HEK293 (cell line): ENCODE results near the gene GUCY2F.

Experiments used
- CTCF ChIA-PET: fragments of 350-600 bp; formaldehyde crosslinking; extraction: SDS; loops from one replicate; lab custom pipeline; 2021; ENCODE audit warnings: antibody characterized with exemption; lab: Yijun Ruan, JAX
- POLR2A ChIA-PET: fragments of 300-600 bp; formaldehyde crosslinking; extraction: SDS; loops from one replicate; lab custom pipeline; 2020; ENCODE audit warnings: antibody characterized with exemption, inconsistent platforms; lab: Yijun Ruan, JAX
- H3K27ac ChIP-seq: fragments of 200-500 bp; sonication (Bioruptor generic); 2 replicates; pipeline ENCODE4 v1.5.1; 2014; ENCODE audit warnings: low read depth, low read length, control low read depth, inconsistent platforms; ENCODE audit errors: extremely low read depth
- H3K36me3 ChIP-seq, 2 experiments: fragments of 200-500 bp in 1 of 2; sonication (Bioruptor generic) in 1 of 2; 1 replicate in 1 of 2; 2 replicates in 1 of 2; pipeline ENCODE4 v1.5.1; 2014 to 2017; ENCODE audit warnings: inconsistent platforms in 2 of 2, low read length in 2 of 2; ENCODE audit not compliant: control insufficient read depth in 2 of 2, insufficient read depth in 1 of 2
- H3K4me1 ChIP-seq: fragments of 200-500 bp; sonication (Bioruptor generic); 2 replicates; pipeline ENCODE4 v1.5.1; 2014; ENCODE audit warnings: mild to moderate bottlenecking, low read length, inconsistent platforms; ENCODE audit not compliant: control insufficient read depth, insufficient read depth
- H3K4me3 ChIP-seq: 2 replicates; pipeline ENCODE4 v1.5.1; 2011; ENCODE audit warnings: low read depth, mild to moderate bottlenecking, control low read depth, low read length, moderate library complexity
- H3K9me3 ChIP-seq: fragments of 200-500 bp; sonication (Bioruptor generic); 2 replicates; pipeline ENCODE4 v1.5.1; 2014; ENCODE audit warnings: low read depth, low read length, inconsistent platforms; ENCODE audit not compliant: control insufficient read depth, insufficient read depth
- AEBP2 ChIP-seq: fragments of 450-650 bp; formaldehyde crosslinking; IDR thresholded peaks from 2 replicates; pipeline ENCODE4 v1.5.1; 2016; ENCODE audit warnings: missing biosample characterization, missing genetic modification characterization, borderline replicate concordance
- HOXA7 ChIP-seq: sonication (generic); formaldehyde crosslinking; IDR thresholded peaks from 2 replicates; pipeline ENCODE4 v1.8.1; 2022; ENCODE audit warnings: missing genetic modification reagents, borderline replicate concordance
- KLF17 ChIP-seq: fragments of 450-650 bp; formaldehyde crosslinking; IDR thresholded peaks from 2 replicates; pipeline ENCODE4 v1.5.1; 2016; ENCODE audit warnings: missing biosample characterization, missing genetic modification characterization
- PATZ1 ChIP-seq: fragments of 450-650 bp; formaldehyde crosslinking; IDR thresholded peaks from 2 replicates; pipeline ENCODE4 v1.5.1; 2016; ENCODE audit warnings: missing biosample characterization, missing genetic modification characterization
- PRDM1 ChIP-seq: fragments of 450-650 bp; formaldehyde crosslinking; IDR thresholded peaks from 2 replicates; pipeline ENCODE4; 2016; ENCODE audit warnings: missing biosample characterization, missing genetic modification characterization
- PRDM4 ChIP-seq: fragments of 450-650 bp; formaldehyde crosslinking; IDR thresholded peaks from 2 replicates; pipeline ENCODE4 v1.5.1; 2017; ENCODE audit warnings: missing biosample characterization, missing genetic modification characterization
- RBAK ChIP-seq: fragments of 450-650 bp; formaldehyde crosslinking; IDR thresholded peaks from 2 replicates; pipeline ENCODE4 v1.5.1; 2016; ENCODE audit warnings: missing biosample characterization, missing genetic modification characterization
- ZBTB10 ChIP-seq: fragments of 450-650 bp; formaldehyde crosslinking; IDR thresholded peaks from 2 replicates; pipeline ENCODE4 v1.5.1; 2016; ENCODE audit warnings: missing biosample characterization, missing genetic modification characterization
- ZBTB48 ChIP-seq: fragments of 450-650 bp; formaldehyde crosslinking; IDR thresholded peaks from 2 replicates; pipeline ENCODE4 v1.5.1; 2016; ENCODE audit warnings: missing biosample characterization, missing genetic modification characterization
- ZNF140 ChIP-seq: fragments of 450-650 bp; formaldehyde crosslinking; IDR thresholded peaks from 2 replicates; pipeline ENCODE4 v1.5.1; 2016; ENCODE audit warnings: missing biosample characterization, missing genetic modification characterization
- ZNF148 ChIP-seq: fragments of 450-650 bp; formaldehyde crosslinking; IDR thresholded peaks from 2 replicates; pipeline ENCODE4 v1.5.0; 2017; ENCODE audit warnings: missing biosample characterization, missing genetic modification characterization, borderline replicate concordance
- ZNF274 ChIP-seq, 2 experiments: fragments of 200-500 bp in 1 of 2; fragments of 450-650 bp in 1 of 2; sonication (Bioruptor generic) in 1 of 2; formaldehyde crosslinking in 1 of 2; IDR thresholded peaks; 2 replicates each; pipeline versions ENCODE4 v1.5.1 to v1.6.1; 2014 to 2016; ENCODE audit warnings: borderline replicate concordance in 1 of 2, inconsistent platforms in 1 of 2, low read length in 1 of 2, missing biosample characterization in 1 of 2, missing genetic modification characterization in 1 of 2
- ZNF311 ChIP-seq: fragments of 450-650 bp; formaldehyde crosslinking; IDR thresholded peaks from 2 replicates; pipeline ENCODE4 v1.5.1; 2017; ENCODE audit warnings: missing biosample characterization, missing genetic modification characterization, borderline replicate concordance
- ZNF366 ChIP-seq: fragments of 450-650 bp; formaldehyde crosslinking; conservative IDR thresholded peaks from 2 replicates; pipeline ENCODE4 v1.5.1; 2016; ENCODE audit warnings: missing biosample characterization, missing genetic modification characterization
- ZNF433 ChIP-seq: fragments of 450-650 bp; formaldehyde crosslinking; IDR thresholded peaks from 2 replicates; pipeline ENCODE4 v1.5.1; 2016; ENCODE audit warnings: missing biosample characterization, missing genetic modification characterization, low read depth
- ZNF48 ChIP-seq: fragments of 450-650 bp; formaldehyde crosslinking; IDR thresholded peaks from 2 replicates; pipeline ENCODE4 v1.5.1; 2016; ENCODE audit warnings: missing biosample characterization, missing genetic modification characterization
- ZNF596 ChIP-seq: fragments of 450-650 bp; IDR thresholded peaks from 2 replicates; pipeline ENCODE4 v1.5.0; 2018; ENCODE audit warnings: missing biosample characterization, mild to moderate bottlenecking, missing genetic modification characterization, moderate library complexity
- ZNF658 ChIP-seq: fragments of 450-650 bp; formaldehyde crosslinking; IDR thresholded peaks from 2 replicates; pipeline ENCODE4; 2016; ENCODE audit warnings: missing biosample characterization, missing genetic modification characterization
- ZNF704 ChIP-seq: fragments of 450-650 bp; formaldehyde crosslinking; IDR thresholded peaks from 2 replicates; pipeline ENCODE4 v1.5.1; 2016; ENCODE audit warnings: missing biosample characterization, missing genetic modification characterization
- ZNF768 ChIP-seq: fragments of 450-650 bp; formaldehyde crosslinking; IDR thresholded peaks from 2 replicates; pipeline ENCODE4 v1.5.1; 2018; ENCODE audit warnings: missing biosample characterization, mild to moderate bottlenecking, missing genetic modification characterization

The GUCY2F gene

GRCh38 chrX:109374262-109374960 lies 107.5 kb downstream of the GUCY2F start (continued):
- TF ChIP-seq PATZ1 = no peak
- no peak for TF ChIP-seq ZNF768 (tag by site-specific recombination)
- TF ChIP-seq ZNF48 (tag by site-specific recombination) = no peak
- TF ChIP-seq ZNF274 (IDR thresholded peaks at IDR 0.05; ENCODE audit: low read length) = no peak
- TF ChIP-seq ZNF274 (tag by site-specific recombination; IDR thresholded peaks at IDR 0.05; ENCODE audit: borderline replicate concordance) = no peak
- TF ChIP-seq ZNF704 (tag by site-specific recombination) = no peak
- no peak for TF ChIP-seq ZNF366 (tag by site-specific recombination)

- Histone ChIP-seq H3K4me3 (no peak overlapping the region), H3K36me3 (no peaks in the 10 kb centered on the region), H3K27ac (no peak overlapping the region), H3K4me1 (no peaks in the 10 kb centered on the region), H3K9me3 (no peaks in the 10 kb centered on the region)
- ChIA-PET POLR2A (no interaction called here), CTCF (interaction anchor here (0.6 to 1.8 kb wide), 2 partner anchors 11 to 1137 kb away, joined by 3 to 9 read pairs; no protein-coding TSS in a partner anchor)
- TF ChIP-seq PRDM4 = no peak
- TF ChIP-seq KLF17 (tag by site-specific recombination) = no peak
- no peak for TF ChIP-seq RBAK (tag by site-specific recombination)
- TF ChIP-seq ZBTB10 = no peak
- no peak for TF ChIP-seq ZNF311 (tag by site-specific recombination)
- TF ChIP-seq AEBP2 (tag by site-specific recombination) = no peak
- TF ChIP-seq ZNF596 (tag by site-specific recombination) = no peak
- TF ChIP-seq ZNF148 (tag by site-specific recombination) = no peak
- TF ChIP-seq ZBTB48 (tag by site-specific recombination) = no peak
- no peak for TF ChIP-seq HOXA7
- no peak for TF ChIP-seq ZNF140 (tag by site-specific recombination)
- TF ChIP-seq ZNF658 (tag by site-specific recombination) = no peak
- TF ChIP-seq PRDM1 (tag by site-specific recombination) = no peak
- TF ChIP-seq ZNF433 (tag by site-specific recombination) = no peak
Observed at GRCh38 chrX:109373468-109373867, 108.4 kb downstream of the GUCY2F start.
